GM19043 (cell line): ENCODE results near the gene PUS1.

Source experiments
- ATAC-seq: cut with Tn5 transposase; IDR thresholded peaks from one replicate; pipeline ENCODE4 v1.9.1; 2021; ENCODE audit warnings: low read depth; ENCODE audit not compliant: unreplicated experiment

Gene PUS1

GRCh38 chr12:131915000-131915689 is 13.9 kb upstream of the PUS1 start:
- no peak for ATAC-seq

- no peak for ATAC-seq
Measured at GRCh38 chr12:131915823-131916222, 13.3 kb upstream of the PUS1 start.

- ATAC-seq = no peak
Measured at GRCh38 chr12:131916306-131917138, 12.6 kb upstream of the PUS1 start.

- no peak for ATAC-seq
Measured at GRCh38 chr12:131917139-131917710, 11.9 kb upstream of the PUS1 start.

GRCh38 chr12:131917711-131918306 is 11.3 kb upstream of the PUS1 start:
- ATAC-seq = no peak

GRCh38 chr12:131918311-131919050 is 10.6 kb upstream of the PUS1 start:
- ATAC-seq = no peak

GRCh38 chr12:131919051-131919347 is 10.1 kb upstream of the PUS1 start:
- no peak for ATAC-seq

GRCh38 chr12:131919366-131920156 is 9.5 kb upstream of the PUS1 start:
- no peak for ATAC-seq

- no peak for ATAC-seq
Measured at GRCh38 chr12:131920157-131920508, 8.9 kb upstream of the PUS1 start.

GRCh38 chr12:131920902-131921840 is 7.9 kb upstream of the PUS1 start:
- ATAC-seq = no peak

- no peak for ATAC-seq
Measured at GRCh38 chr12:131921866-131922769, 7.0 kb upstream of the PUS1 start.

- ATAC-seq = no peak
Measured at GRCh38 chr12:131922772-131923171, 6.3 kb upstream of the PUS1 start.

GRCh38 chr12:131923260-131923659 is 5.8 kb upstream of the PUS1 start:
- ATAC-seq = peak; percentile 77

- no peak for ATAC-seq
Measured at GRCh38 chr12:131927110-131928079, 1.7 kb upstream of the PUS1 start.

GRCh38 chr12:131928080-131928710 is 881 bp upstream of the PUS1 start:
- ATAC-seq = no peak
